Suppressor macrophage treated with lipopolysaccharide for 4 hours (primary cell): ENCODE results near the gene ZNF438.
A peak's percentile ranks its signal among the peaks of the same experiment; 100 is the strongest.
"Not testable (repeated sequence)": the region's sequence is repeated elsewhere in the genome, so short reads cannot be mapped to it uniquely, and the experiment has no call there.

Experiments used
- DNase-seq: peaks from one replicate; pipeline ENCODE4 v3.0.0-alpha.2; 2020

The ZNF438 gene

DNA sequence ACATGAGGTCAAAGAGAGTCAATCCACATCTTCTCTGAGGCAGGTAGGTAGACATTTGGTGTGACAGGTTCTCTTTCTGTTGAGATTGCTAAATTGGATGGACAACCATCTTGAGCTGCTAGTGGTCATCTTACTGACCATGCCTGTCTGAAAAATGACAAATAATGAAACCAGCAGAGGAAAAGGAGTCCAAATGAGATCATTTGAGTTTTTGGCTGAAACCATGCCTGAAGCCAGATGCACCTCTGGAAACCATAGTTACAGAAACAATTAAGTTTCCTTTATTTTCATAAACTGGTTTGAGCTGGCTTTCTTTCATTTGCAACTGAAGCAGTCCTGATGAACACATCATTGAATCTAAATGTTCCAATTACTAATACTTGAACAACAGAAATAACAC, 100.6 kb downstream of the ZNF438 start:
- no peak for DNase-seq

GRCh38 chr10:30929901-30930520, 101.7 kb downstream of the ZNF438 start:
- DNase-seq = no peak

DNA sequence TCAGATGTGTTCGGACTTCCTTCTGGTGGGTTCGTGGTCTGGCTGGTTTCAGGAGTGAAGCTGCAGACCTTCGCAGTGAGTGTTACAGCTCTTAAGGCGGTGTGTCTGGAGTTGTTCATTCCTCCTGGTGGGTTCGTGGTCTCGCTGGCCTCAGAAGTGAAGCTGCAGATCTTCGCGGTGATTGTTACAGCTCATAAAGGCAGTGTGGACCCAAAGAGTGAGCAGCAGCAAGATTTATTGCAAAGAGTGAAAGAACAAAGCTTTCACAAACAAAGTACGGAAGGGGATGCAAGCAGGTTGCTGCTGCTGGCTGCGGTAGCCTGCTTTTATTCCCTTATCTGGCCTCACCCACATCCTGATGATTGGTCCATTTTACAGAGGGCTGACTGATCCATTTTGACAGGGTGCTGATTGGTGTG, 102.3 kb downstream of the ZNF438 start:
- not testable (repeated sequence) for DNase-seq

GRCh38 chr10:30928742-30929141, 102.9 kb downstream of the ZNF438 start:
- no peak for DNase-seq

DNA sequence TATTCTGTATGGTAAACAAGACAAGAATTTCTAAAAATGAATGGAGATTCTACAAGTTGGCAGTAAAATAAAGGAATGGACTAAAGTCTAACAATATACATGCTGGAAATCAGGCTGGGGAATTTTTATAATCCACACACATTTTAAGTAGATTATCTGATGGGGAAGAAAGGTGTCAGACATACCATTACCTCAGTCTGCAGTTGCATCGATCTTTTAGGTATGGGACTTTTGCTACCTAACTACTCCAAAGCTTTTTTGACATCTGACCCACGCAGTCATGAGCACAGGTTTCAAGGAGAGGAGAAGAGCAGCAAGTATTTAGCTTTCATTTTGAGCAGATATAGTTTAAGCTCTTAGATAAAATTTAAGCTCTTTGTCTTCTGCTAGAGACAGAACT, 113.0 kb downstream of the ZNF438 start:
- DNase-seq = no peak

GRCh38 chr10:30917789-30918188, 113.9 kb downstream of the ZNF438 start:
- no peak for DNase-seq

- no peak for DNase-seq
Observed at GRCh38 chr10:30917067-30917466, 114.6 kb downstream of the ZNF438 start.

- peak; percentile 51 for DNase-seq
Observed at GRCh38 chr10:30915146-30915545, 116.5 kb downstream of the ZNF438 start.

DNA sequence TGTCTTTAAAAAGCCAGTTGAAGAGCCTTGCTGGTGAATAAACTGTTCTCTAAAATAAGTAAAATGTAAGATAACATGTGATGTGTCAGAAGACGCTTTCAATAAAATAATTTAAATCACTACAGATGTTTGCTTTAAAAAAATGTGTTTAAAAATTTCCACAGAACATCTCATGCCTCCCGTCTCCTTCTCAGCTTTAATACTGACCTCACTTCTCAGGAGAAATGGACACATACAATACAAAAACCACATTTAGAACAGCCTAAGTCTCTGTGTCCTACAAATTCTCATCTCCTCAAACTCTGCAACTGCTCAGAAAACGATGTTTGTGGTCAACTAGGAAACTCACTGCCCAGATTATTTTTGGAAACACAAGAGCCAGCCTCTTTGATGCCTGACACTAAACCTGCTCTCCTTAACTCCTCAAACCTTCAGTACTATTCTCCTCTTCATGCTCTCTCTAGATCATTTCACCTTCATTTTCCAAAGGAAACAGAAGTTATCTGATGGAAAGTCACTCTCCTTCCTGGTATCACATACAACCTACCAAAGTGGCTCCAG, 120.3 kb downstream of the ZNF438 start:
- no peak for DNase-seq

- DNase-seq = no peak
Observed at GRCh38 chr10:30903397-30904138, 128.1 kb downstream of the ZNF438 start.

DNA sequence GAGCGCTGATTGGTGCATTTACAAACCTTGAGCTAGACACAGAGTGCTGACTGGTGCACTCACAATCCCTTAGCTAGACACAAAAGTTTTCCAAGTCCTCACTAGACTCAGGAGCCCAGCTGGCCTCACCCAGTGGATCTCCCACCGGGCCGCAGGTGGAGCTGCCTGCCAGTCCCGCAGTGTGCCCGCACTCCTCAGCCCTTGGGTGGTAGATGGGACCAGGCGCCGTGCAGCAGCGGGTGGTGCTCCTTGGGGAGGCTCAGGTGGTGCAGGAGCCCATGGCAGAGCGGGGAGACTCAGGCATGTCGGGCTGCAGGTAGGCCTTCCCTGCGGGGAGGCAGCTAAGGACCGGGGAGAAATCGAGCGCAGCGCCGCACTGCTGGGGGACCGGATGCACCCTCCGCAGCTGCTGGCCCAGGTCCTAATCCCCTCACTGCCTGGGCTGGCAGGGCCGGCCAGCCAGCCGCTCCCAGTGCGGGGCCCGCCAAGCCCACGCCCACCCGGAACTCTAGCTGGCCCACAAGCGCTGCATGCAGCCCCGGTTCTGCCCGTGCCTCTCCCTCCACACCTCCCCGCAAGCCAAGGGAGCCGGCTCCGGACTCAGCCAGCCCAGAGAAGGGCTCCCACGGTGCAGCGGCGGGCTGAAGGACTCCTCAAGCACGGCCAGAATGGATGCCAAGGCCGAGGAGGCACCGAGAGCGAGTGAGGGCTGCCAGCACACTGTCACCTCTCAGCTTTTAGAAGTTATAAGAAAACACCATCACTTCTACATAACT, 128.9 kb downstream of the ZNF438 start:
- DNase-seq = no peak

DNA sequence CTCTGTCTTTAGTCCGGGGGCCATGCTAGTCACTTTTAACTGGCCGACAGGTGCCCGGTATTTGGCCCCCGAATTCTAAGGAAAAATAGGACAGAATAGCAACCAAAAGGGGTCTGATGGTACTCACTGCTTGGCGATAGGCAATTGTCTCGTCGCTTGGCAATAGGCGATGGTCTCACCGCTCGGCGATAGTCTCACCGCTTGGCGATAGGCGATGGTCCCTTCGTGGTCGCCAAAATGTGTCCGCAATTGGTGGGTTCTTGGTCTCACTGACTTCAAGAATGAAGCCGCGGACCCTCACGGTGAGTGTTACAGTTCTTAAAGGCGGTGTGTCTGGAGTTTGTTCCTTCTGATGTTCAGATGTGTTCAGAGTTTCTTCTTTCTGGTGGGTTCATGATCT, 130.2 kb downstream of the ZNF438 start:
- DNase-seq = not testable (repeated sequence)

GRCh38 chr10:30898964-30899363, 132.7 kb downstream of the ZNF438 start:
- DNase-seq = no peak

GRCh38 chr10:30897547-30897946, 134.1 kb downstream of the ZNF438 start:
- no peak for DNase-seq

GRCh38 chr10:30897048-30897447, 134.6 kb downstream of the ZNF438 start:
- no peak for DNase-seq

GRCh38 chr10:30894221-30894620, 137.4 kb downstream of the ZNF438 start:
- no peak for DNase-seq

DNA sequence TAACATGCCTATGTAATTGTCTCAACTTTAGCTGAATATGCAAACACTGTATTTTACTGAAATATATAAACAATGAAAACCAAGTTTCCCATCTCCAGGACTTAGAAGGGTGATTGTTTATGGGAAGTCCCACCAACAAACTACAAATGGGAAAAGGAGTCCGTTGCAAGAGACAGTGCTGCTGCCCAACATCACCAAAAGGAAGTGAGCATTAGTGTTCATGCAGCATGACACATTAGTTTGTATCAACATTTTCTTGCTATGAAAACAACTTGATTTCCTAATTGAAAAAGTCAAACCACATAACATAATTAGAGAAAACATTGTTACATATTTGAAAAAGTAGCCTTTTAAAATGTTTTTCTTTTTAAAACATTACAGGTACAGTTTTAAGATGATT, 138.5 kb downstream of the ZNF438 start:
- peak; percentile 28 for DNase-seq

DNA sequence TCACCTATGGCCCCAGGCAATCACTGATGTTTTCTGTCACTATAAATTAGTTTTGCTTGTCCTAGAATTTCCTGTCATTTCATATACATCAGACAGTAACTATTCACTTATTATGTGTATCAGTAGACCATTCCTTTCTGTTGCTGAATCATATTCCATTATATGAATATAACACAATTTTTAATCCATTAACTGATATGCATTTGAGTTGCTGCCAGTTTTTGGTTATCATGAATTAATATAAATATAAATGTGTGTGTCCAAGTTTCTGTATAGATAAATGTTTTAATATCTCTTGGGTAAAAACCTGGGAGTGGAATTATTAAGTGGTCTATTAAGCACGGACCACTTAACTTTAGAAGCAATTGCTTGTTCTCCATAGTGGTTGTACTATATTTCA, 143.8 kb downstream of the ZNF438 start:
- DNase-seq = no peak

DNA sequence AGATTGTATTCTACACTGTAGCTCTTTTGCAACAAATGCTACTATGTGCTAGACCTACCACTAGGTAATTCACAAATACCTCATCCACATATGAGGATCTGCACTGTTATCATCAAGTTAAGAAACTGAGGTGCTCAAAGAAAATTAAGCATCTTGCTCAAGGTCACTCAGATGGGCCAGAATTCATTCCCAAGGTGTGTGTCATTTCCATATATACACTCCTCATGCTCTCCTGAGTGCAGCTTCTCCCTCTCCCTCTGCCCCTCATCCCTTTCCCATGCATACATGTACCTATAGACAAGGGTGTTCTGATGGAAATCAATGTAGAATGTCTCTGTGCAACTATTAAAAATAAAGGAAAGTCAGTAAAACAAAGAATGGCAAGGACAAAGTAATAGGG, 146.2 kb downstream of the ZNF438 start:
- DNase-seq = no peak

- no peak for DNase-seq
Observed at GRCh38 chr10:30883751-30884150, 147.9 kb downstream of the ZNF438 start.

- no peak for DNase-seq
Observed at GRCh38 chr10:30883116-30883515, 148.5 kb downstream of the ZNF438 start.

GRCh38 chr10:30882281-30882680, 149.4 kb downstream of the ZNF438 start:
- no peak for DNase-seq

DNA sequence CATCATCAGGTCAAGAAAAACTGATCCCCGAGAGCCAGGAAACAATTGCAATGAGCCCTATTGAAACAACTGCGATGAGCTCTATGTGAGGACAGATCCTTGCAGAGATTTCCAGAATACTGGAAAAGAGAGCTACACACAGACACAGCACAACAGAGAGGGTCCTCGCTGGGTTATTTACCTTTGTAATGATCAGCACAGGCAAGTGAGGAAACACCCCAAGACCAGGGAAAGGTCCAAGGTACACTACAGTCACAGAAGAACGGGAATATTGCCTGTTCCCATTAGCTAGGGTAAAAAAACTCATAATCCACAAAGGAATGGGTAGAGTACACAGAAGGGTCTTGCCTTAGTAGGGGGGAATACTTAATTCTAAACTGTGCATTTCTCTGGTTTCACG, 152.7 kb downstream of the ZNF438 start:
- no peak for DNase-seq

DNA sequence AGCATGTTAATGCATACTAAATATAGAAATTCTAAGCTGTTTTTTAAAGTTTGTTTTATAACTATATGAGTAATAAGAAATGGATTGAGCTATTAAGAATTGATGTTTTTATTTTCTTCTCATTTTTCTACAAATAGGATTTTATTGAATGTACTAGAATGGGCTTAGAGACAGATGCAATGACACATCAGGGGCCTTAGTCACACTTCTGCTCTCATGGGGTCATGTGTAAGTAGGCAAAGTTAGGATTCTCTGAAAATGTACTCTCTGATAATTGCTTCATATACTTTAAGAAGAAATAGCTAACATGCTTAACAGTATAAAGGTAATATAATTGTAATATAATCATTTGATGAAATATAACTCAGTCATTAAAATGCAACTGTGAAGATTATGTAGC, 154.6 kb downstream of the ZNF438 start:
- DNase-seq = peak; percentile 30
